Tibial nerve (tissue), 3 donors: ENCODE data around the gene RIC1.

Experiments
- CTCF ChIP-seq, 5 experiments: fragments of 200-600 bp in 3 of 5; fragments of 450-650 bp in 2 of 5; sonication (generic) in 3 of 5; IDR thresholded peaks; one replicate each; pipeline ENCODE4 v1.5.1; 2016 to 2019; ENCODE audit warnings: antibody characterized with exemption in 5 of 5, mild to moderate bottlenecking in 3 of 5, moderate library complexity in 2 of 5
- POLR2A ChIP-seq, 2 donors: fragments of 450-650 bp; IDR thresholded peaks; one replicate each; pipeline ENCODE4 v1.6.1; 2017; ENCODE audit warnings: antibody characterized with exemption in 2 of 2, mild to moderate bottlenecking in 2 of 2, moderate library complexity in 2 of 2

- TF ChIP-seq CTCF (IDR thresholded peaks at IDR 0.05) (no peak), POLR2A (IDR thresholded peaks at IDR 0.05) (no peak)
Observed at GRCh38 chr9:5614985-5615384, 13.9 kb upstream of the RIC1 start.
